A172 (cell line): ENCODE measurements around the gene DLAT. TPM values are rescaled to one million over a fixed set of nuclear protein-coding genes. Genes with fewer than 3 reads are reported as not detected.
A peak's percentile ranks its signal among the peaks of the same experiment; 100 is the strongest.
"Not testable (repeated sequence)": the region's sequence is repeated elsewhere in the genome, so short reads cannot be mapped to it uniquely, and the experiment has no call there.

Source experiments
- DNase-seq: peaks from one replicate; pipeline ENCODE4 v3.0.0-alpha.2; 2015; ENCODE audit warnings: low spot score
- total RNA-seq: library from RNA; depleted of rRNA; stranded (reverse); fragments of >200 nt; shearing (Covaris generic); gene quantifications from 2 replicates; pipeline ENCODE4 v1.2.3, GENCODE V29; 2014

DLAT gene
- total RNA-seq, 1 experiment from 2014 or later = 35.1 TPM

- no peak for DNase-seq
Measured at GRCh38 chr11:112049777-112050176, 24.6 kb downstream of the DLAT start.

GRCh38 chr11:112050721-112051120, 25.5 kb downstream of the DLAT start:
- DNase-seq = no peak

GRCh38 chr11:112051768-112052167, 26.6 kb downstream of the DLAT start:
- DNase-seq = no peak

GRCh38 chr11:112057170-112057569, 32.0 kb downstream of the DLAT start:
- no peak for DNase-seq

- DNase-seq = no peak
Measured at GRCh38 chr11:112058103-112058502, 32.9 kb downstream of the DLAT start.

GRCh38 chr11:112062923-112063322, 37.7 kb downstream of the DLAT start:
- no peak for DNase-seq

- peak; percentile 64 for DNase-seq
Measured at GRCh38 chr11:112073941-112074811, 49.0 kb downstream of the DLAT start, which contains the start of the genes NKAPD1 and PIH1D2. Gene NKAPD1, plus strand, starts transcription at chr11:112074299. Its CDS starts 1,276 bp downstream, at chr11:112075575. Gene PIH1D2, minus strand, starts transcription at chr11:112074017. Its CDS starts 843 bp downstream, at chr11:112073174.

GRCh38 chr11:112082729-112083128, 57.5 kb downstream of the DLAT start:
- DNase-seq = peak; percentile 59

- DNase-seq = peak; percentile 4
Measured at GRCh38 chr11:112085822-112086421, 60.7 kb downstream of the DLAT start.

GRCh38 chr11:112086422-112087191, 61.4 kb downstream of the DLAT start, which contains the start of the genes SDHD and TIMM8B:
Gene SDHD, plus strand, starts transcription at chr11:112086873. Its CDS starts 35 bp downstream, at chr11:112086908.
Gene TIMM8B, minus strand, starts transcription at chr11:112086756. Its CDS starts 33 bp downstream, at chr11:112086723.
- peak; percentile 87 for DNase-seq

GRCh38 chr11:112087212-112087611, 62.0 kb downstream of the DLAT start:
- DNase-seq = no peak

- not testable (repeated sequence) for DNase-seq
Measured at GRCh38 chr11:112095302-112095701, 70.1 kb downstream of the DLAT start.

GRCh38 chr11:112096194-112096593, 71.0 kb downstream of the DLAT start:
- no peak for DNase-seq

GRCh38 chr11:112097734-112098528, 72.7 kb downstream of the DLAT start:
- no peak for DNase-seq

- DNase-seq = no peak
Measured at GRCh38 chr11:112100462-112100861, 75.3 kb downstream of the DLAT start.

GRCh38 chr11:112103446-112103845, 78.2 kb downstream of the DLAT start:
- no peak for DNase-seq

GRCh38 chr11:112106070-112106469, 80.9 kb downstream of the DLAT start:
- DNase-seq = no peak
